Neural progenitor cell (in vitro differentiated cells): Measurements from ENCODE around the gene DOCK4. TPM values are rescaled to one million over a fixed set of nuclear protein-coding genes. Genes with fewer than 3 reads are reported as not detected.

Experiments
- DNase-seq: peaks from one replicate; pipeline ENCODE4 v3.0.0-alpha.2; 2016; ENCODE audit warnings: low spot score
- H2AFZ ChIP-seq: fragments of 200-600 bp; sonication (generic); replicated peaks from 2 replicates; pipeline ENCODE4 v1.6.1; 2016; ENCODE audit warnings: antibody characterized with exemption
- H3F3A ChIP-seq: fragments of 200-600 bp; sonication (generic); 2 replicates; pipeline ENCODE4 v1.6.1; 2016; ENCODE audit warnings: antibody characterized with exemption, low read depth
- H3K27ac ChIP-seq: fragments of 200-600 bp; sonication (generic); 2 replicates; pipeline ENCODE4 v1.5.1; 2016; ENCODE audit warnings: mild to moderate bottlenecking
- H3K27me3 ChIP-seq: fragments of 200-600 bp; sonication (generic); 2 replicates; pipeline ENCODE4 v1.6.1; 2016; ENCODE audit warnings: mild to moderate bottlenecking, moderate library complexity
- H3K36me3 ChIP-seq: fragments of 200-600 bp; sonication (generic); 2 replicates; pipeline ENCODE4 v1.5.1; 2016
- H3K4me1 ChIP-seq: fragments of 200-600 bp; sonication (generic); 2 replicates; pipeline ENCODE4 v1.6.1; 2016; ENCODE audit warnings: mixed run types
- H3K4me2 ChIP-seq: fragments of 200-600 bp; sonication (generic); 2 replicates; pipeline ENCODE4 v1.6.1; 2016
- H3K4me3 ChIP-seq: fragments of 200-600 bp; sonication (generic); 2 replicates; pipeline ENCODE4 v1.5.1; 2016
- H3K79me2 ChIP-seq: fragments of 200-600 bp; sonication (generic); 2 replicates; pipeline ENCODE4 v1.6.1; 2016; ENCODE audit warnings: low read depth
- H3K9ac ChIP-seq: fragments of 200-600 bp; sonication (generic); 2 replicates; pipeline ENCODE4 v1.6.1; 2016
- H3K9me3 ChIP-seq: fragments of 200-600 bp; sonication (generic); 2 replicates; pipeline ENCODE4 v1.5.1; 2016; ENCODE audit warnings: low read depth
- H4K20me1 ChIP-seq: fragments of 200-600 bp; sonication (generic); 2 replicates; pipeline ENCODE4 v1.6.1; 2016; ENCODE audit warnings: low read depth
- H3K27ac Mint-ChIP-seq: 3 replicates; pipeline ENCODE4 v1.8.0; 2021; ENCODE audit warnings: mixed read lengths
- H3K27me3 Mint-ChIP-seq: 2 replicates; pipeline ENCODE4 v1.8.0; 2022; ENCODE audit warnings: low read depth, mild to moderate bottlenecking, inconsistent platforms, moderate library complexity, mixed read lengths; ENCODE audit not compliant: insufficient read depth
- H3K36me3 Mint-ChIP-seq: 3 replicates; pipeline ENCODE4 v1.8.0; 2021; ENCODE audit warnings: mixed read lengths
- H3K4me1 Mint-ChIP-seq: 3 replicates; pipeline ENCODE4 v1.8.0; 2021; ENCODE audit warnings: mixed read lengths
- H3K4me3 Mint-ChIP-seq: 3 replicates; pipeline ENCODE4 v1.8.0; 2021; ENCODE audit warnings: mild to moderate bottlenecking, moderate library complexity, mixed read lengths
- H3K9me3 Mint-ChIP-seq: 3 replicates; pipeline ENCODE4 v1.8.0; 2020; ENCODE audit warnings: mixed read lengths
- EZH2 ChIP-seq: fragments of 200-600 bp; sonication (generic); IDR thresholded peaks from 2 replicates; pipeline ENCODE4 v1.6.1; 2017; ENCODE audit warnings: antibody characterized with exemption, mild to moderate bottlenecking, moderate library complexity
- EZH2phosphoT487 ChIP-seq: fragments of 200-600 bp; sonication (generic); IDR thresholded peaks from 2 replicates; pipeline ENCODE4 v1.6.1; 2017; ENCODE audit warnings: antibody characterized with exemption
- total RNA-seq: library from RNA; depleted of rRNA; stranded (reverse); fragments of >200 nt; gene quantifications from 2 replicates; pipeline ENCODE4 v1.2.3, GENCODE V29; 2015; ENCODE audit warnings: low replicate concordance
- TF ChIP-seq, protein P1 (sequence below): fragments of 200-600 bp; sonication (generic); IDR thresholded peaks from 2 replicates; pipeline ENCODE4 v1.5.1; 2017; ENCODE audit warnings: antibody characterized with exemption, mild to moderate bottlenecking

DOCK4 gene
- total RNA-seq, 1 donor from 2014 or later = 11.4 TPM

GRCh38 chr7:112199672-112200071 is 6.5 kb downstream of the DOCK4 start:
- Mint-ChIP-seq H3K27me3 (peaks cover 2% of the 10 kb centered on the region), H3K4me1 (peaks cover 18% of the 10 kb centered on the region), H3K27ac (no peak overlapping the region), H3K36me3 (no peaks in the 10 kb centered on the region), H3K9me3 (no peaks in the 10 kb centered on the region), H3K4me3 (no peak overlapping the region)
- Histone ChIP-seq H2AFZ (no peak overlapping the region), H3K9me3 (no peaks in the 10 kb centered on the region), H3K4me1 (peaks cover 14% of the 10 kb centered on the region), H3K9ac (no peak overlapping the region), H3K27ac (no peak overlapping the region), H3K79me2 (peaks cover 32% of the 10 kb centered on the region), H3F3A (peaks cover 4% of the 10 kb centered on the region), H3K27me3 (peaks cover 5% of the 10 kb centered on the region), H3K4me3 (no peak overlapping the region), H3K4me2 (no peak overlapping the region), H3K36me3 (no peaks in the 10 kb centered on the region), H4K20me1 (peaks cover 4% of the 10 kb centered on the region)
- no peak for DNase-seq
- TF ChIP-seq EZH2phosphoT487 = no peak

DNA sequence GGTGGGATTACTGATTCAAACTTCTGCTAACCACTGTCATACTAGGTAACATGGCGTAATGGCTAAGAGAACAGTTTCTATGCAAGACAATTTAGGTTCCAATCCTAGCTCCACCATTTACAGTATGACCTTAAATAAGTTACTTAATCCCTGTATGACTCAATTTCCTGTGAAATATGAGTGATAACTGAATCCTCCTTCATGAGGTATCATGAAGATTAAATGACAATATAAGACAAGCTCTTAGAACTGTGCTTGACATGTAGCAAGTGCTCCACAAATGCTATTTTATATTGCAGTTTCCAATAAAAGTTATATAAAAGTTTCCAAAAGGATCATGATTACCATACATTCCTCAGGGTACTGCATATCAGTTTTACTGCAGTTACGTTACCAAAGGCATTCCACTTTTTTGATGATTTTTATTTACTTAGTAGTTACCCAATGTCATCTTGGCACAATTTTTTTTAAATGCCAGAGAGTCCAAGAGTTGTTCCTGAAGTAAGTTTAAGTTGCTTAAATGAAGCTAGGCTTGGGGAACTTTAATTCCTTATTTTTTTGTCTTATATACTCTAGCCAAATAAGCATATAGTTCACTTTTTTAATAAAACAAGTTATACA is 7.1 kb downstream of the DOCK4 start:
- Histone ChIP-seq H3K4me3 (no peak overlapping the region), H3K36me3 (no peaks in the 10 kb centered on the region), H3K9me3 (no peaks in the 10 kb centered on the region), H2AFZ (no peak overlapping the region), H3K79me2 (peaks cover 27% of the 10 kb centered on the region), H3F3A (no peaks in the 10 kb centered on the region), H3K9ac (no peak overlapping the region), H4K20me1 (no peaks in the 10 kb centered on the region), H3K4me1 (peaks cover 8% of the 10 kb centered on the region), H3K27me3 (no peaks in the 10 kb centered on the region), H3K27ac (no peak overlapping the region), H3K4me2 (no peak overlapping the region)
- Mint-ChIP-seq H3K27ac (no peak overlapping the region), H3K4me1 (peaks cover 12% of the 10 kb centered on the region), H3K27me3 (peaks cover 2% of the 10 kb centered on the region), H3K4me3 (no peak overlapping the region), H3K9me3 (peaks cover under 1% of the 10 kb centered on the region), H3K36me3 (no peaks in the 10 kb centered on the region)
- no peak for DNase-seq
- TF ChIP-seq, protein P1, sequence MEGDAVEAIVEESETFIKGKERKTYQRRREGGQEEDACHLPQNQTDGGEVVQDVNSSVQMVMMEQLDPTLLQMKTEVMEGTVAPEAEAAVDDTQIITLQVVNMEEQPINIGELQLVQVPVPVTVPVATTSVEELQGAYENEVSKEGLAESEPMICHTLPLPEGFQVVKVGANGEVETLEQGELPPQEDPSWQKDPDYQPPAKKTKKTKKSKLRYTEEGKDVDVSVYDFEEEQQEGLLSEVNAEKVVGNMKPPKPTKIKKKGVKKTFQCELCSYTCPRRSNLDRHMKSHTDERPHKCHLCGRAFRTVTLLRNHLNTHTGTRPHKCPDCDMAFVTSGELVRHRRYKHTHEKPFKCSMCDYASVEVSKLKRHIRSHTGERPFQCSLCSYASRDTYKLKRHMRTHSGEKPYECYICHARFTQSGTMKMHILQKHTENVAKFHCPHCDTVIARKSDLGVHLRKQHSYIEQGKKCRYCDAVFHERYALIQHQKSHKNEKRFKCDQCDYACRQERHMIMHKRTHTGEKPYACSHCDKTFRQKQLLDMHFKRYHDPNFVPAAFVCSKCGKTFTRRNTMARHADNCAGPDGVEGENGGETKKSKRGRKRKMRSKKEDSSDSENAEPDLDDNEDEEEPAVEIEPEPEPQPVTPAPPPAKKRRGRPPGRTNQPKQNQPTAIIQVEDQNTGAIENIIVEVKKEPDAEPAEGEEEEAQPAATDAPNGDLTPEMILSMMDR = no peak

DNA sequence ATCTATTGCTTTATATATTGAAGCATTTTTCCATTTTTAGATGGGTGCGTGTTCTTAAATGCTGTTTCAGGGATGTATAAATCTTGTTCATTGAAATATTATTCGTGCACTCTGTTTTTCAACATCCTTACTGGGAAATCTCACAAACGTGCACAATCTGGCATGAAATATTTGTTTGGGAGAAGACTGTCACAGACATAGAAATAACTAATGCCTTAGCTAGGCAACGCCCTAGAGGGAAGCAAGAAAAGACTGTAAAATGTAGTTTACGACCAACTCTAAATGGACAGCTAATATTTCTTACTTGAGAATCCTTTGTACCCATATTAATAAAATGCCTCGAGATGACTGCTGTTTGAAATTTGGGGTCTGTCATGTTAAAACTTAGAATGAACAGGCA is 8.9 kb downstream of the DOCK4 start:
- Mint-ChIP-seq H3K27ac (no peak overlapping the region), H3K27me3 (no peaks in the 10 kb centered on the region), H3K9me3 (peaks cover 5% of the 10 kb centered on the region), H3K4me1 (no peaks in the 10 kb centered on the region), H3K36me3 (peaks cover 7% of the 10 kb centered on the region), H3K4me3 (no peak overlapping the region)
- H4K20me1 ChIP-seq = no peaks in the 10 kb centered on the region
- no peaks in the 10 kb centered on the region for H3K4me1 ChIP-seq
- H2AFZ ChIP-seq = no peak overlapping the region
- no peaks in the 10 kb centered on the region for H3F3A ChIP-seq
- TF ChIP-seq EZH2 (no peak), EZH2phosphoT487 (no peak)
- TF ChIP-seq, protein P1 = no peak
- H3K9ac ChIP-seq = no peak overlapping the region
- peaks cover 14% of the 10 kb centered on the region for H3K79me2 ChIP-seq
- H3K4me3 ChIP-seq = no peak overlapping the region
- H3K27me3 ChIP-seq = no peaks in the 10 kb centered on the region
- no peak for DNase-seq
- no peaks in the 10 kb centered on the region for H3K36me3 ChIP-seq
- H3K9me3 ChIP-seq = no peaks in the 10 kb centered on the region
- H3K4me2 ChIP-seq = no peak overlapping the region
- no peak overlapping the region for H3K27ac ChIP-seq

GRCh38 chr7:112195717-112196116 is 10.5 kb downstream of the DOCK4 start:
- H3K79me2 ChIP-seq = peaks cover 8% of the 10 kb centered on the region
- Mint-ChIP-seq H3K4me3 (no peak overlapping the region), H3K36me3 (peaks cover 7% of the 10 kb centered on the region), H3K27ac (no peak overlapping the region), H3K9me3 (peaks cover 5% of the 10 kb centered on the region), H3K27me3 (no peaks in the 10 kb centered on the region), H3K4me1 (no peaks in the 10 kb centered on the region)
- no peak overlapping the region for H3K9ac ChIP-seq
- no peaks in the 10 kb centered on the region for H3K4me1 ChIP-seq
- no peaks in the 10 kb centered on the region for H3F3A ChIP-seq
- no peak for DNase-seq
- no peak overlapping the region for H3K27ac ChIP-seq
- no peak overlapping the region for H2AFZ ChIP-seq
- H4K20me1 ChIP-seq = no peaks in the 10 kb centered on the region
- no peak for TF ChIP-seq EZH2phosphoT487
- TF ChIP-seq EZH2 = no peak
- TF ChIP-seq, protein P1 = no peak
- no peaks in the 10 kb centered on the region for H3K36me3 ChIP-seq
- no peak overlapping the region for H3K4me2 ChIP-seq
- H3K4me3 ChIP-seq = no peak overlapping the region
- no peaks in the 10 kb centered on the region for H3K27me3 ChIP-seq
- H3K9me3 ChIP-seq = no peaks in the 10 kb centered on the region
